ENCODE data around the gene GJB3.

- TF ChIP-seq FOXM1 (IDR thresholded peaks at IDR 0.05; ENCODE audit: low read depth) (no peak), FOXM1 (CRISPR knock-in tag; IDR thresholded peaks at IDR 0.05; ENCODE audit: low read depth) (no peak), CTCF (IDR thresholded peaks at IDR 0.05 in 2 of 3, conservative IDR thresholded peaks at IDR 0.05 in 1 of 3; ENCODE audit: insufficient read depth in 2 of 3, low read depth in 1 of 3, low read length in 3 of 3) (no peak), CGGBP1 (CRISPR knock-in tag; IDR thresholded peaks at IDR 0.05) (no peak), ZBTB33 (CRISPR knock-in tag; IDR thresholded peaks at IDR 0.05) (no peak), ZNF174 (CRISPR knock-in tag; IDR thresholded peaks at IDR 0.05) (no peak)
These were observed 35.3 kb downstream of the GJB3 start for GRCh38 chr1:34816332-34816731.

Measured in K562 (cell line).